MM.1S (cell line): ENCODE data around the gene MAPK10.

Experiments
- DNase-seq: peaks from one replicate; pipeline ENCODE4 v3.0.0-alpha.2; 2015
- H2AFZ ChIP-seq: fragments of 300-600 bp; sonication (generic); 2 replicates; pipeline ENCODE4 v1.6.0; 2016; ENCODE audit warnings: antibody characterized with exemption, low read length
- H3F3A ChIP-seq: fragments of 300-600 bp; sonication (generic); 2 replicates; pipeline ENCODE4 v1.6.1; 2016; ENCODE audit warnings: mild to moderate bottlenecking, antibody characterized with exemption, low read length, moderate library complexity, mixed read lengths; ENCODE audit not compliant: insufficient read depth
- H3K27ac ChIP-seq: fragments of 300-600 bp; sonication (generic); 2 replicates; pipeline ENCODE4 v1.5.1; 2016; ENCODE audit warnings: mild to moderate bottlenecking, low read length
- H3K27me3 ChIP-seq: fragments of 300-600 bp; sonication (generic); replicated peaks from 2 replicates; pipeline ENCODE4 v1.6.0; 2016; ENCODE audit warnings: low read length; ENCODE audit not compliant: insufficient read depth
- H3K36me3 ChIP-seq: fragments of 300-600 bp; sonication (generic); replicated peaks from 2 replicates; pipeline ENCODE4 v1.6.1; 2016; ENCODE audit warnings: mild to moderate bottlenecking, low read length, mixed read lengths; ENCODE audit not compliant: insufficient read depth
- H3K4me1 ChIP-seq: fragments of 300-600 bp; sonication (generic); 2 replicates; pipeline ENCODE4 v1.6.1; 2016; ENCODE audit warnings: low read length, mixed read lengths
- H3K4me2 ChIP-seq: fragments of 300-600 bp; sonication (generic); 2 replicates; pipeline ENCODE4 v1.6.0; 2016; ENCODE audit warnings: low read depth, low read length
- H3K4me3 ChIP-seq: fragments of 300-600 bp; sonication (generic); 2 replicates; pipeline ENCODE4 v1.5.1; 2016; ENCODE audit warnings: low read length, mixed read lengths
- H3K79me2 ChIP-seq: fragments of 300-600 bp; sonication (generic); 2 replicates; pipeline ENCODE4 v1.6.1; 2016; ENCODE audit warnings: mixed run types, low read length, mixed read lengths
- H3K9ac ChIP-seq: fragments of 300-600 bp; sonication (generic); 2 replicates; pipeline ENCODE4 v1.6.1; 2016; ENCODE audit warnings: low read length, mixed read lengths
- H3K9me2 ChIP-seq: fragments of 300-600 bp; sonication (generic); replicated peaks from 2 replicates; pipeline ENCODE4 v1.6.1; 2016; ENCODE audit warnings: mild to moderate bottlenecking, low read length, mixed read lengths; ENCODE audit not compliant: insufficient read depth
- H3K9me3 ChIP-seq: fragments of 300-600 bp; sonication (generic); replicated peaks from 2 replicates; pipeline ENCODE4 v1.6.1; 2016; ENCODE audit warnings: mild to moderate bottlenecking, low read length, mixed read lengths; ENCODE audit not compliant: insufficient read depth
- H4K20me1 ChIP-seq: fragments of 300-600 bp; sonication (generic); 2 replicates; pipeline ENCODE4 v1.6.1; 2016; ENCODE audit warnings: mild to moderate bottlenecking, low read length, moderate library complexity, mixed read lengths; ENCODE audit not compliant: insufficient read depth
- EZH2 ChIP-seq: fragments of 300-600 bp; sonication (generic); optimal IDR thresholded peaks from 2 replicates; pipeline ENCODE3; 2017; ENCODE audit warnings: low read depth, mild to moderate bottlenecking, antibody characterized with exemption, low read length, mixed read lengths
- EZH2phosphoT487 ChIP-seq: fragments of 300-600 bp; sonication (generic); IDR thresholded peaks from 2 replicates; pipeline ENCODE4 v1.6.1; 2018; ENCODE audit warnings: antibody characterized with exemption, low read length
- TF ChIP-seq, protein P1 (sequence below): fragments of 300-600 bp; sonication (generic); IDR thresholded peaks from 2 replicates; pipeline ENCODE4 v1.5.1; 2016; ENCODE audit warnings: antibody characterized with exemption, low read length, mixed read lengths

MAPK10 gene

DNA sequence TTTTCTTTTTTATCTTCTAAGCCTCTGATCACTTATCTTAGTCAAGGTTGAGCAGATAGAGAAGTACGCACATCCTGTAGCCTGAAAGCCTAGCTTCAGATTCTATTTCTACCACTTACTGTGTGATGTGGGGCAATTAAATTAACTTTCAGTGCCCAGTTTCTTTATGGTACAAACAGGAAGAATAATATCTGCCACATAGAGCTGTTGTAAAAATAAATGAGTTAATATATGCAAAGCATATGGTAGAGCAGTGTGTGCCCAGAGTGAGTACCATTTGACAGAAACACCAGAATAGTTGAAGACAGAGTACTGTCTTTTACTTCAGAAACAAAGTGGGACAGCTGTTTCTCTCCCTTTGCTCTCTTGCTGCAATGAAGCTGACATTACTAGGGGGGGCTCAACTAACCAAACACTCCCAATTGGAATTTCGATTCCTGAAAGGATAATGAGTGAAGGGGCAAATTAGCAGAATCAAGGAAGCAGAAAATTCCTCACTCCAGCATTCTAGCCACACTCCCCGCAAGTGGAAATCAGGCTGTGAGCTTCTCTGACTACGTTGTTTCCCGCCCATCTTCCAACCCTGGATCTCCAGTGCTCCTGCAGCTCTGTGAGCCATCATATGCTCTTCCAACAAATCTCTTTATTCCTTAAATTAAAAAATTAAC, 80.4 kb downstream of the MAPK10 start:
- no peak overlapping the region for H3K4me2 ChIP-seq
- H4K20me1 ChIP-seq = no peaks in the 10 kb centered on the region
- no peak overlapping the region for H3K4me3 ChIP-seq
- no peak overlapping the region for H3K9ac ChIP-seq
- no peaks in the 10 kb centered on the region for H3F3A ChIP-seq
- H3K4me1 ChIP-seq = no peaks in the 10 kb centered on the region
- no peak overlapping the region for H2AFZ ChIP-seq
- no peak for DNase-seq
- H3K79me2 ChIP-seq = no peaks in the 10 kb centered on the region
- TF ChIP-seq EZH2phosphoT487 = no peak
- H3K27ac ChIP-seq = no peak overlapping the region
- no peaks in the 10 kb centered on the region for H3K36me3 ChIP-seq
- H3K27me3 ChIP-seq = no peaks in the 10 kb centered on the region
- no peaks in the 10 kb centered on the region for H3K9me3 ChIP-seq
- no peaks in the 10 kb centered on the region; the same call in 1 of the 2 replicates for H3K9me2 ChIP-seq

DNA sequence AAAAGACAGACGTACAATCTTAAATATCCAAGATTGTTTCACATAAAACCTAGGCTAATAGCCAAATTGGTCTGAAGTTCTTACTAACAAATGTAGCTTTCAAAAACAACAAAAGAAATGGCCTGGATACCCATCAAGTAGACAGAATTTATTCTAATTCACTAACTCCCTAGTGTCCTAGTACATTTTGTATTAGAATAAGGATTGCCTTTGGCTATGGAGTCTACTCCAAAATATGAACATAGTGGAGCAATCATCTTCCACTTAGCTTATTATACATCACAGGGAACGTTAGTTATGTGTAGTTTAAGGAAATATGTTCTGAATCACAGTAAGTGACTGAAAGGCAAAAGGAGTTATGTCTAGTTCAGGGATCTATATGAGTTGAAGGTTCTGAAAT, 81.7 kb downstream of the MAPK10 start:
- H4K20me1 ChIP-seq = no peaks in the 10 kb centered on the region
- no peak overlapping the region for H3K4me2 ChIP-seq
- no peak overlapping the region for H3K27ac ChIP-seq
- H3K9me2 ChIP-seq = no peaks in the 10 kb centered on the region; the same call in 1 of the 2 replicates
- H3K4me1 ChIP-seq = no peaks in the 10 kb centered on the region
- no peak for DNase-seq
- no peaks in the 10 kb centered on the region for H3F3A ChIP-seq
- TF ChIP-seq, protein P1, sequence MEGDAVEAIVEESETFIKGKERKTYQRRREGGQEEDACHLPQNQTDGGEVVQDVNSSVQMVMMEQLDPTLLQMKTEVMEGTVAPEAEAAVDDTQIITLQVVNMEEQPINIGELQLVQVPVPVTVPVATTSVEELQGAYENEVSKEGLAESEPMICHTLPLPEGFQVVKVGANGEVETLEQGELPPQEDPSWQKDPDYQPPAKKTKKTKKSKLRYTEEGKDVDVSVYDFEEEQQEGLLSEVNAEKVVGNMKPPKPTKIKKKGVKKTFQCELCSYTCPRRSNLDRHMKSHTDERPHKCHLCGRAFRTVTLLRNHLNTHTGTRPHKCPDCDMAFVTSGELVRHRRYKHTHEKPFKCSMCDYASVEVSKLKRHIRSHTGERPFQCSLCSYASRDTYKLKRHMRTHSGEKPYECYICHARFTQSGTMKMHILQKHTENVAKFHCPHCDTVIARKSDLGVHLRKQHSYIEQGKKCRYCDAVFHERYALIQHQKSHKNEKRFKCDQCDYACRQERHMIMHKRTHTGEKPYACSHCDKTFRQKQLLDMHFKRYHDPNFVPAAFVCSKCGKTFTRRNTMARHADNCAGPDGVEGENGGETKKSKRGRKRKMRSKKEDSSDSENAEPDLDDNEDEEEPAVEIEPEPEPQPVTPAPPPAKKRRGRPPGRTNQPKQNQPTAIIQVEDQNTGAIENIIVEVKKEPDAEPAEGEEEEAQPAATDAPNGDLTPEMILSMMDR = no peak
- TF ChIP-seq EZH2phosphoT487 (no peak), EZH2 (no peak)
- H2AFZ ChIP-seq = no peak overlapping the region
- H3K4me3 ChIP-seq = no peak overlapping the region
- no peaks in the 10 kb centered on the region for H3K36me3 ChIP-seq
- no peaks in the 10 kb centered on the region for H3K79me2 ChIP-seq
- H3K9ac ChIP-seq = no peak overlapping the region
- no peaks in the 10 kb centered on the region for H3K27me3 ChIP-seq
- H3K9me3 ChIP-seq = no peaks in the 10 kb centered on the region

- no peak overlapping the region for H3K9ac ChIP-seq
- H4K20me1 ChIP-seq = no peaks in the 10 kb centered on the region
- no peaks in the 10 kb centered on the region; the same call in 1 of the 2 replicates for H3K9me2 ChIP-seq
- H2AFZ ChIP-seq = no peak overlapping the region
- H3K9me3 ChIP-seq = no peaks in the 10 kb centered on the region
- H3K36me3 ChIP-seq = no peaks in the 10 kb centered on the region
- H3K79me2 ChIP-seq = no peaks in the 10 kb centered on the region
- H3K4me1 ChIP-seq = no peaks in the 10 kb centered on the region
- no peak overlapping the region for H3K27ac ChIP-seq
- TF ChIP-seq EZH2phosphoT487 (no peak), EZH2 (no peak)
- TF ChIP-seq, protein P1 = no peak
- no peaks in the 10 kb centered on the region for H3K27me3 ChIP-seq
- no peaks in the 10 kb centered on the region for H3F3A ChIP-seq
- no peak for DNase-seq
- H3K4me3 ChIP-seq = no peak overlapping the region
- H3K4me2 ChIP-seq = no peak overlapping the region
These were observed 85.2 kb downstream of the MAPK10 start for GRCh38 chr4:86274642-86275041.

GRCh38 chr4:86272669-86273068, 87.2 kb downstream of the MAPK10 start:
- Histone ChIP-seq H3K4me3 (no peak overlapping the region), H3K79me2 (no peaks in the 10 kb centered on the region), H3K9me3 (no peaks in the 10 kb centered on the region), H2AFZ (no peak overlapping the region), H3K4me2 (no peak overlapping the region), H3K9me2 (no peaks in the 10 kb centered on the region; the same call in 1 of the 2 replicates), H3K36me3 (no peaks in the 10 kb centered on the region), H3K9ac (no peak overlapping the region), H3F3A (no peaks in the 10 kb centered on the region), H3K27ac (no peak overlapping the region), H3K27me3 (no peaks in the 10 kb centered on the region), H3K4me1 (no peaks in the 10 kb centered on the region), H4K20me1 (no peaks in the 10 kb centered on the region)
- TF ChIP-seq EZH2 = no peak
- no peak for TF ChIP-seq EZH2phosphoT487
- TF ChIP-seq, protein P1 = no peak
- no peak for DNase-seq
